HG02870 (cell line): Measurements from ENCODE around the gene KIF16B.
"Not testable (repeated sequence)": the region's sequence is repeated elsewhere in the genome, so short reads cannot be mapped to it uniquely, and the experiment has no call there.

Experiments
- ATAC-seq: cut with Tn5 transposase; IDR thresholded peaks from one replicate; pipeline ENCODE4 v1.9.1; 2021; ENCODE audit warnings: mild to moderate bottlenecking, moderate library complexity; ENCODE audit not compliant: unreplicated experiment

The KIF16B gene

GRCh38 chr20:16226961-16227360 is 346.3 kb downstream of the KIF16B start:
- not testable (repeated sequence) for ATAC-seq

- ATAC-seq, result no peak
These were observed 348.4 kb downstream of the KIF16B start for GRCh38 chr20:16224836-16225235.

GRCh38 chr20:16222859-16223411 is 350.3 kb downstream of the KIF16B start:
- ATAC-seq, result no peak
